Measurements from ENCODE around the gene DDX5.

DNA sequence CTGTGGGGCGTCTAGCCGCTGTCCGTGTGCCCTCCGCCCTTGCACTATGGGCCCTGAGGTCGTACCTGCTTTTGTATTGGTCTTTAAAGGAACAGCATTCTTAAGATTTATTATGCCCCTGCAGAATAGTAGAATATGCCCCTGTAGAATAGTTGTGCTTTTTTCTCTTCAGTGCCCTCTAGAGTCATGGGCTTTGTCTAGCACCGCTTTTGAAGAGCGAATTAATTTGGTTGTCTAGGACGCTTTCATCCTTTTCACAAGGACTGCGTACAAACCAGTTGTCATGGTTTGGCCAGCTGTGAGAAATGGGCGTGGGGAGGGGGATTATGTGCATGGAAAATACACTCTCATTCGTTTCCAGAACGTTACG is 1.3 kb upstream of the DDX5 start:
- TF ChIP-seq POLR2A (IDR thresholded peaks at IDR 0.05; ENCODE audit: low read depth, low read length): no peak
- no peak for TF ChIP-seq POLR2AphosphoS5 (IDR thresholded peaks at IDR 0.05; ENCODE audit: low read depth, low read length)
